ENCODE data around the gene FBXO39.
"Not testable (repeated sequence)": the region's sequence is repeated elsewhere in the genome, so short reads cannot be mapped to it uniquely, and the experiment has no call there.

FBXO39 gene

DNA sequence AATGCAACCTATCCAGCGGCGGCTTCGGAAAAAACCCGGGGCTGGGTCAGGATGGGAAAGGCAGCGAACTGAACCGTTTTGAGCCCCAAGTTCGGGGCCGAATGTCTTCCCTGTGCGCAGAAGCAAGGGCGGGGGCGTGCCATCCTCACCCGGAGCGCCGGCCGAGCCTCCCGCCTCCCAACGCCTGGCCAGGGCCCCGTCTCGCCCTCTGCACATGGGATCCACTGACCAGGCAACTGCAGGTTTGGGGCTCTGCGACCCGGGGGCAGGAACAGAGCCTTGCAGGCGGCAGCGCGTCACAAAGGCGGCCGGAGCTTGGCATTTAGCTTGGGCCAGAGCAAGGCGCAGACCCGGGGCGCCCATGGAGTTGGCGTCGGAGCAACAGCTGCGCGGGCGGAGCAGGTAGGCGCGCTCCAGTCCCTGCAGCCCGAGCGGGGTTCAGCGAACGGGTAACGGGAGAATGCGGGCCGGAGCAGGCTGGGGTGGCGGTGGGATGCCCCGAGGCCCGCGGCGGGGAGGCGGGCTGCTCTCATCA lies at the start of gene FBXO39:
Gene FBXO39, plus strand, starts transcription at position 345 of the 535 bp plus-strand sequence. CDS start 3,654 bp downstream, outside the sequence.
- DNase-seq (ENCODE audit: low spot score): no peak

DNA sequence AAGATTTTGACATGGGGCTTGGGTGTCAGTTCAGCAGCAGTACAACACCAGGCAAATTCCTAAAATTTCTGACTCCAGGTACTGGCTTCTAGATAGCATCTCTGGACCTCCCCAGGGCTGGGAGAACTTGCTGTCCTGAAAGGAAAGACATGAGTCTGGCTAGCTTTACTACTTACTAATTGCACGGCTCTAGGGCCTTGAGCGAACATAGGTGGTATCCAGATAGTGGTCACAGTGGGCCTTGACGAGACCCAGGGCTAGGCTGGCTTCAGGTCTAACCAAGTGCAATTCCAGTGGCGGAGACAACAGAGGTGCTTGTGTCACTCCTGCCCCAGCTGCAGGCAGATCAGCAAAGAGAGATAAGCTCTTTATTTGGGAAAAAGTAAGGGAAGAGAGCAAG lies 46.5 kb upstream of the FBXO39 start:
- DNase-seq (ENCODE audit: low spot score): no peak

DNA sequence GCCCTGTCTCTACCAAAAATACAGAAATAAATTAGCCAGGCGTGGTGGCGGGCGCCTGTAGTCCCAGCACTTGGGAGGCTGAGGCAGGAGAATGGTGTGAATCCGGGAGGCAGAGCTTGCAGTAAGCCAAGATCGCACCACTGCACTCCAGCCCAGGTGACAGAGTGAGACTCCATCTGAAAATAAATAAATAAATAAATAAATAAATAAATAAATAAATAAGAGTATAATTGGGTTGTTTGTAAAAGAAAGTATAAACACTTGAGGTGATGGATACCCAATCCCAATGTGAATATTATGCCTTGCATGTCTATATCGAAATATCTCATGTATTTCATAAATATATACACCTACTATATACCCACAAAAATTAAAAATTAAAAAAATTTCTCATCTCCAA lies 29.4 kb upstream of the FBXO39 start:
- not testable (repeated sequence) for DNase-seq (ENCODE audit: low spot score)

DNA sequence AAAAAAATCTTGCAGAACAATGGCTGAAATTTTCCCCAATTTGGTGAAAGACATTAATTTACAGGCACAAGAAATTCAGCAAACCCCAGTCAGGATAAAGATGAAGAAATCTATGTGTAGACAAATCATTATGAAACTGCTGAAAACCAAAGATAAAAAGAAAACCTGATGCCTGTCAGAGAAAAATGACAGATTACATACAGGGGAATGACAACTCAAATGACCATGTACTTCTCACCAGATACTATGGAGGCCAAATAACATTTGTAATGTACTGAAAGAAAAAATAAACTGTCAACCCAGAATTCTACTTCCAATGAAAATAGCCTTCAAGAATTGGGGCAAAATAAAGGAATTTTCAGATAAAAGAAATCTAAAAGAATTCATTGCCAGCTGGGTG lies 27.4 kb upstream of the FBXO39 start:
- no peak for DNase-seq (ENCODE audit: low spot score)

DNA sequence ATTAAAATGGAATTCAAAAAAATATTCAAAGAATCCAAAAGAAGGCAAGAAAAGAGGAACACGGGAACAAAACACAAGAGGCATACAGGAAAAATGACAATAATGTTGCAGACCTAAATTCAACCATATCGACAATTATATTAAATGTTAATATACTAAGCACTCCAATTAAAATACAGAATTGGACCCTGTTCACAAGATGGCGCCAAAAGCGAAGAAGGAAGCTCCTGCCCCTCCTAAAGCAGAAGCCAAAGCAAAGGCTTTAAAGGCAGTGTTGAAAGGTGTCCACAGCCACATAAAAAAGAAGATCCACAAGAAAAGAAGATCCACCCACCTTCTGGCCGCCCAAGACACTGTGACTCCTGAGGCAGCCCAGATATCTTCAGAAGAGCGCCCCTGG lies 26.5 kb upstream of the FBXO39 start:
- DNase-seq (ENCODE audit: low spot score): no peak

DNA sequence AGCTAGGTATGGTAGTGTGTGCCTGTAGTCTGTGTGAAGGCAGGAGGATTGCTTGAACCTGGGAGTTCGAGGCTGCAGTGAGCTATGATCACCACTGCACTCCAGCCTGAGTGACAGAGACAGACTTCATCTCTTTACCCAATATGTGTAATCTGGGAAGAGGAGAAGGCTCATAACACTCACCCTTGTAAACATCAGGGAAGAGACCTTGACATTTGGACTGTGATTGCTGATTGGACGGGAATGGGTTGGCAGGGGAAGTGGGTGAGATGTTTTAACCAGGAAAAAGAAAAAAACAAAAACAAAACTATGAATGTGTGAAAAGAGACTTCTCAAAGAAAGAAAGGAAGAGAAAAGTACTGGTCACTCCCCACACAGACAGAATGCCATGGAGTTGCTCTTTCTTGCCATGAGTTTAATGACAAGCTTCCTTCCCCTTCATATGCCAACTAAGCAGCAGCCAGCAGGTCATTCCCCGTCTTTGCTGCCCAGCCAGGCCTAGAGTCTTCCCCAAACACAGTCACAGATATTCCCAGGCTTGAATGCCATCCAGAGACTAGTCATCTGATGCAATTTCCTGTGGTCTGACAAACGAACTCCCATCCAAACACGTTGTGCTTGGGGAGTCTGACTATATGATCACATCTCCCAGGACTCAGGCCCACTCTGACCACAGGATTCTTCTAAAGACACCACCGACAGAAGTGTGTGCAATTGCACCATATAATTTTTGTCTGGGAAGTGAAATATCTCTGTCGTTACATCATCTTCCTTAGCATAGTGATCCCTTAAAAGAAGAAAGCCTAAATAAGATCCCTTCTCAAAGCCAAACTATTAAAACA lies 23.7 kb upstream of the FBXO39 start:
- peak; percentile 98 for DNase-seq (ENCODE audit: low spot score)

DNA sequence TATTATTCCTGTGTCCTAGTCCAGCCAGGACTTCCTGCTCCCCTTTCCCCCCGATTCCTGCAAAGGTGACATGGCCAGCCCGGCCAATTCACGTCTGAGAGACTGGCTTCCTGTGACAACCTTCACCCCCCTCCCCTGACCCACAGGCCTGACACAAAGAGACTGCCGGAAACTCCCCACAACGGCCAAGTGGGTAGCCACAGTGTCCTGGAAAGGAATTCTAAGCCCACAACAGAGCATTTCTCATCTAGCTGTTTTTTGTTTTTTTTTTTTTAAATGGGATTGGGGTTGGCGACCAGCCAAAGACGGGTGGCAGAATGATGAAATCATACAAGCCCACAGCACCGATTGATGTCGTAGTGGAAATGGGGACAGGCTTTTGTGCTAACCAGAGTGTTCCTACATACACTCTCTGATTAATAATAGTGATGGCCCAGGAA lies 23.0 kb upstream of the FBXO39 start:
- peak; percentile 93 for DNase-seq (ENCODE audit: low spot score)

DNA sequence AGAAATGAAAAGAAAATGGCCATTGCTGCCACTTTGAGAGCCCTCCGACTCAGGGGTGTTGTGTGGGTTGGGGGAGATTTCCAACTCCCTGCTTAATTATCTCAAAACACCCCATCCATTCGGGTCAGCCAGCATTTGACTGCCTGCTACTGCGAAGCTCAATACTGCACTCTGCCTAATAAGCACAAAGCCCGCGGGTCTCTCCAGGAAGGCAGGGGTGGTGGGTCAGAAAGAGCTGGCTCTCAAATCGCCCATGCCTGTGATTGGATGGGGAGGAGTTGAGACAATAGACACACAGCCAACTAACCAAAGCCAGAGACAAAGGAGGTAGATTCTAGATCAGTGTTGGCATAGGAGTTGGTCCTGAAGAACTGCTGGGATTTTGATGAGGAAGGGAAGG lies 22.5 kb upstream of the FBXO39 start:
- DNase-seq (ENCODE audit: low spot score): peak; percentile 52

DNA sequence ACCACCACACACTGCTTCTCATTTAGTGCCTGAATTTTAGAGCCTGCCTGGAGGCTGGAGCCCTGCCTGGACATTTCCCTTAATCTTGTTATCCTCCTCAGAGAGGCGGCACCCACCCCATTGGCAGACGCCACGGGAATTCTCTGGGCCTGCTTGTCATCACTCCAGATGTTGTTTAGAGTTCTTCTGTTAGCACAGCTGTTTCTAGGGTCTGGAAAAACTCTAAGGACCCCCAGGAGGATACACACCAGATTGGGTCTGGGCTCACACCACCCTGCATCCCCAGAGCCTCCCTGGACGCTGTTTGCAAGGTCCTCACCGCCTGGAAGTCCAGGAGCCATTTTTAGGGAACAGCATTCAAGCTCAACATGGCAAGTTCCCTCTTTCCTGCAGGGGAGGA lies 20.7 kb upstream of the FBXO39 start:
- no peak for DNase-seq (ENCODE audit: low spot score)

DNA sequence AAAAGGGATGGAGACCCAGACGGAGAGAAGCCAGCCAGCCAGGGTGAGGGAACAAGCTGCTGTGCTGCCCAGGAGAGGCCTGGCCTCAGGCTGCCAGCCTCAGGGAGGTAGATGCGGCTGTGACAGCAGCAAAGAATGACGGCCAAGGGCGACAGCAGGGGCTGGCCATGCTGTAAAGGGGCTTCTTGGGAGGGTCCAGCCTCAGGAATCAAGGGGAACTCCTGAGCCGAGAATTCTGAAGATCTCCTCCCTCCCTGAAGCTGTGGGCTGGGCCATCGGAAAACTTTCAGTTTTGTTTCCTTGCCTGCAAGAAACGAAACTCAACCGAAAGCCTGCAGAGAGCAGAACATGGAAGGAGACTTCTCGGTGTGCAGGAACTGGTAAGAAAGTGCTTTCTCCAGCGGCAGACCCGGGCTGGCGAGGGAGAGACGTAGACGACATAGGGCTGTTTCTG lies 20.3 kb upstream of the FBXO39 start, which contains the start of gene XAF1:
Gene XAF1, plus strand, starts transcription at position 316 of the 454 bp plus-strand sequence. Its CDS starts 33 bp downstream, at position 349.
- DNase-seq (ENCODE audit: low spot score): peak; percentile 31

DNA sequence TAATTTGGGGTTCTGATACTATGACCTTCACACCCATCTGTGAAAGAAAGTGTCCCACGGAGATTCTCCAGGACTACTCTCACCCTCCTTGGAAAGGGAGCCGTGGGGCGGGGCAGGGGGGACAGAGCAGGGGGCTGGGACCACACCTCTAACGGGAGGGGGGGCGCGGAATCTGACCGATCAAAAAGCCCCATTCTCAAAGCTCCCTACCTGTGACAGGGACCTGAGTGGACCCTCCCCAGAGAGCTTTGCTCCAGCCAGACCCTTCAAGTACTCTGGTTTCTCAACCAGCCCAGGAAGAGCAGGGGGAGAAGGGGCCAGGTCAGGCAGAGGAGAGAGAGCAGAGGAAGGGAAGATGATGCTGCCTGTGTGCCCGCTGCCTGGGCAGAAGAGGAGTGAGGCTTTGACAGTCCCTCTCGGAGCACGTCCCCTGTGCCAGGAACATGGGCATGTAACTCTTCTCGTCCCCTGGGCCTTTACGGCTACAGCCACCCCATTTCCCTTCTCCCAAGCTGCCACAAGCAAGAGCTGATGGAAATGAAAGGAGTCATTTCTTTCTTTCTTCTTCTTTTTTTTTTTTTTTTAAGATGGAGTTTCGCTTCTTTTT lies 19.5 kb upstream of the FBXO39 start:
- DNase-seq (ENCODE audit: low spot score): no peak

DNA sequence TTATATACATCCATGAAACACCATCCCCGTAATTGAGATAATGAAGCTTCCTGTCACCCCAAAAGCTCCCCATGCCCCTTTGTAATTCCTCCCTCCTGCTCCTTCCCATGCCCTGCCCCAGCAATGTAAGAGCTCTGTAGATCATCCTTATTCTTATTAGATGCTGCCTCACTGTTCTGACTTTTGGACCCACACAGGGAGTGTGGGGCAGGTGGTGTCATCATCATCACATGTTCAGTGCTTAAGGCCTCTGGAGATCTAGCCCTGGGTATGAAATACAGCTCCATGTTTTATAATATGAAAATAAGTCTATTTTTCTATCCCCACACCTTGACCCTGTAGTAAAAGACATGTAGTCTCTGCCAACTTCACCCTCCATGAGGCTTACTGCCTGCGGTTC lies 18.3 kb upstream of the FBXO39 start:
- DNase-seq (ENCODE audit: low spot score): no peak

DNA sequence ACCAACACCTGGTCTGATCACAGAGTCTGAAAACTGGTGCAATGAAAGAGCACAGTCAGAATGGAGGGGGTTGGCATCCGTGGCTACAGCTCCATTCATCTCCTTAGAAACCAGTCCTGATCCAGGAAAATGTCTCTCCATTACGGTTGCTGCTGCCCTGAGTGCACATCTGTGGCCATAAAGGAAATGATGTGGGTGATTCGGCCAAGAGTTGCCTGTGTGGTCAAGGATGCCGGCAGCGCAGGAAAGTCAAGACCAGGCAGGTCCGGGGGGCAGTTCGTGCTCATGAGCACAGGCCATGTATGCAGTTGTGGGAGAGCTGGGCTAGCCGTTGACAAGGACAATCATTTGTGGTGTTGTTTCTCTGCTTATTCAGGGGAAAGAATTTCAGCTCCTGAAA lies 14.2 kb upstream of the FBXO39 start:
- no peak for DNase-seq (ENCODE audit: low spot score)

DNA sequence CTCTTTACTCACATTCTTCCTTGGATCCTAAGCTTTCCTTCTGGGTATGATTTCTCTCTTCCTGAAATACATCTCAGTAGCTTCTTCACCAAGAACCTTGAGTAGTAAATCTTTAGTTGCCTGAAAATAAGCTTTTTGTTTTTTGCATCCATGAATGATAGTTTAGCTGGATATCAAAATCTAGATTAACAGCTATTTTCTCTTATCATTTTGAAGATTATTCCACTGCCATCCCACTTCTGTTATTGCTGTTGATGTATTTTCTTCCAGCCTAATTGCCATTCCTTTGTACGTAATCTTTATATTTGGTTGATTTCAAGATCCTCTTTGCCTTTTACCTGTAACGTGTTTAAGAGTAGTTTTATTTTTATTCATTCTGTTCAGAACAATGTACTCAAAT lies 7.6 kb upstream of the FBXO39 start:
- no peak for DNase-seq (ENCODE audit: low spot score)

DNA sequence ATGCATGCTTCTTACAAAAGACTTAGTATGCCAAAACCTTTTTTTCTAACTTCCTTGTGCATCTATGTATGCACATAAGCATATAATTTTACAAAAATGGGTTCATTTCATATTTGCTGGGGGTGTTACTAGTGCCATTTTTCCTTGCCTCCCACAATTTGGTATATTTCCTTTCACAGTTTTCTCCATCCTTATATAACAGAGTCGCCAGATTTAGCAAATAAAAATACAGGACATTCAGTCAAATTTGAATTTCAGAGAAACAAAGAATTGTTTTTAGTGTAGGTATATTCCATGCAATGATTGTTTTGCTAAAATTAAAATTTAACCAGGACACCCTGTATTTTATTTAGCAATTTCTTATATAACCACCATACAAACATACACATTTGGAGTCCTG lies 4.0 kb upstream of the FBXO39 start:
- no peak for DNase-seq (ENCODE audit: low spot score)

DNA sequence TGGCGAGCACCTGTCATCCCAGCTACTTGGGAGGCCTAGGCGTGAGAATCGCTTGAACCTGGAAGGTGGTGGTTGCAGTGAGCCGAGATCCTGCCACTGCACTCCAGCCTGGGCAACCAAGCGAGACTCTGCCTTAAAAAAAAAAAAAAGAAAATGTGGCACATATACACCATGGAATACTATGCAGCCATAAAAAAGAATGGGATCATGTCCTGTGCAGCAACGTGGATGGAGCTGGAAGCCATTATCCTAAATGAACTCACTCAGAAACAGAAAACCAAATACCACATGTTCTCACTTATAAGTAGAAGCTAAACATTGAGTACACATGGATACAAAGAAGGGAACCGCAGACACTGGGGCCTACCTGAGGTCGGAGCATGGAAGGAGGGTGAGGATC lies 1.1 kb upstream of the FBXO39 start:
- not testable (repeated sequence) for DNase-seq (ENCODE audit: low spot score)

DNA sequence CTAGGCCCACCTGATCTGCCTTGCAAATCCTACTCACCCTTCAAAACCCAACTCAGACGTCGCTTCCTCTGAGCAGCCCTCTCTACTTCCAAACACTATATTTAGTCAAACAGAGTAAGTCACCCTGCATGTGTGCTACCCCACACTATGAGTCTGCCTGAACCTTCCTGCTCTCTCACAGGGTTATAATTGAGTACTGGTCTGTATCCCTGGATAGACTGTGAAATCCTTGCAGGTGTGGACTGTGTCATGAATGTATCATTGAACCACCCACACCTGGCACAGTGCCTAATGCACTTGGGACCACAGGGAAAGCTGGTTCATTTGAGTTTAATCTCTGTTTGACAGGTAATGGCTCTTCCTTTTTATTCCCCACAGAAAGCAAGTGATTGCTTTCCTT lies 3.4 kb downstream of the FBXO39 start:
- DNase-seq (ENCODE audit: low spot score): no peak

DNA sequence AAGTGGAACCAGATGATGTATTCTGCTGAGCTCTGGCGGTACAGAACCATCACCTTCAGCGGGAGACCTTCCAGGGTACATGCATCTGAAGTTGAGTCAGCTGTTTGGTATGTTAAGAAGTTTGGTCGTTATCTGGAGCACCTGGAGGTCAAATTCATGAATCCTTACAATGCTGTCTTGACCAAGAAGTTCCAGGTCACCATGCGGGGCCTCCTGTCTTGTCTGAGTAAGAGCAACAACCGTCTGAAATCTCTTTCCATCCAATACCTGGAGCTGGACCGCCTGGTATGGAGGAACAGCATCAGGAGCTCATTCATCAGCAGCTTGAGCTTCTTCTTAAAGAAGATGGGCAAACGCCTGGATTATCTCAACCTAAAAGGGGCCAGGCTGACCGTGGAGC lies 4.0 kb downstream of the FBXO39 start:
- DNase-seq (ENCODE audit: low spot score): no peak

DNA sequence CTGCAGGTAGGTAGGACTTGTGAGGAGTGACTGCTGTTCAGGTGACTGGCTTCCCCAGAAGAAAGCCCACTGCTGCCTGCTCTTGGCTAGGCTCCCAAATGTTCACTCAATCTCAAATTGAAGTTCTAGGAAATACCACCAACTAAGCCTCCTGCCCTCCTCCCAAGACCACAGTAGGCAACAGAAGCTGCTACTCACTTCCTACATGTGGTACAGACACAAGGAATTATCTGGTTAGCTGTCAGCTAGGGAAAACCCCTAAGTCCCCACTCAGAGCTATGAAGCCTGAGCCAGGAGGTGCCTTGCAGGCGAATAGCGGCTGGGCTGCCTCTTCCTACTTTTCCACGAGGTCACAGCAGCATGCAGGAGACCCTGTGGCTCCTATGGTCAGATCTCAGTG lies 4.9 kb downstream of the FBXO39 start:
- no peak for DNase-seq (ENCODE audit: low spot score)

DNA sequence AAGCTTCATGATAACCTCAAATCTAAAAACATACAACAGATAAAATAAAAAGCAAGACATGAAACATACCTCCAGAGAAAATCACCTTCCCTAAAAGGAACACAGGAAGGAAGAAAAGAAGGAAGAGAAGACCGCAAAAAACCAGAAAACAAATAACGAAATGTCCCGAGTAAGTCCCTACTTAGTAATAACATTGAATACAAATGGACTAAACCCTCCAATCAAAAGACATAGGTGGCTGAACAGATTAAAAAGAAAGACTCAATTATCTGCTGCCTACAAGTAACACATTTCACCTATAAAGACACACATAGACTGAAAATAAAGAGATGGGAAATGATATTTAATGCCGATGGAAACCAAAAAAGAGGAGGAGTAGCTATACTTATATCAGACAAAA lies 6.2 kb downstream of the FBXO39 start:
- no peak for DNase-seq (ENCODE audit: low spot score)

DNA sequence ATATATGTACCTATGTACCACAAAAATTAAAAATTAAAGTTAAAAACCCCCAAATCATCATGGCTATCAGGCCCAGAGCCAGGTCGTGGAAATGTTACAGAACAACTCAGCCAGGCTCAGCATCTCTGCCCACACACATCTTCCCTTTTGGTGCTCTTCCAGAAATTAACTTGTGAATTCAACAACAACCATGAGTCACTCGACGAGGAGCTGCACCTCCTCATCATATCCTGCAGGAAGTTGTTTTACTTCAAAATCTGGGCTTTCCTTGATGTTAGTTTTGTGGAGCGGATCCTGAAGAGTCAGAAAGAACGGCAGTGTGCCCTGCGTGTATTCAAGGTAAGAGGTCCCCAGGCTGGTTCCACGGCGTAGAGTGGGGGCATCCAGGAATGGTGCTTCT lies 10.6 kb downstream of the FBXO39 start:
- DNase-seq (ENCODE audit: low spot score): peak; percentile 62

DNA sequence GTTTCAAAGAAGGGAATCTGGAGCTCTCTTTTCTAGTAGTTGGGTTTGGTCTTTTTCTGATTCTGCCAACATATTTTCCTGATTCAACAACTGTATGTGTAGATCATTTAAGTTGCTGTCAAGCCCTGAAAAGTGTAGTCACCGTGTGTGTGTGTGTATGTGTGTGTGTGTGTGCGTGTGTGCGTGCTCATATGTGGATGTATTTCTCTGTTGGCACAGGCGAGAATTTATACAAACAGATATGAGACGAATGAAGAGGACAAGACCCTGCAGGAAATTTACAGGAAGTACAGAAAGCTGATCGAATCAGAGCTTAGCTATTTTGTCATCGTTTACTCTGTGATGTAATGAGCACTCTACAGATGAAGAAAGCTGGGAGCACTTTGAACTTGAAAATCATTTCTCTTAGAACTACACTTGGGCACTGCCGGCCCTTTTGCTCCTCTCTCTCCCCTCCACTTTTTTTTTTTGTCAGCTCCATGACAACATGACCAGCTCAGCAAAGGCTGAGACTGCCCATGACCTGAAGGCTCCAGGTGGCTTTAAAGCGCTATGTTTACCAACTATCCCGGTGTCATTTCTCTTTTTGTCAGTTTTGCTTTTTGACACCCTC lies 11.2 kb downstream of the FBXO39 start:
- DNase-seq (ENCODE audit: low spot score): no peak

DNA sequence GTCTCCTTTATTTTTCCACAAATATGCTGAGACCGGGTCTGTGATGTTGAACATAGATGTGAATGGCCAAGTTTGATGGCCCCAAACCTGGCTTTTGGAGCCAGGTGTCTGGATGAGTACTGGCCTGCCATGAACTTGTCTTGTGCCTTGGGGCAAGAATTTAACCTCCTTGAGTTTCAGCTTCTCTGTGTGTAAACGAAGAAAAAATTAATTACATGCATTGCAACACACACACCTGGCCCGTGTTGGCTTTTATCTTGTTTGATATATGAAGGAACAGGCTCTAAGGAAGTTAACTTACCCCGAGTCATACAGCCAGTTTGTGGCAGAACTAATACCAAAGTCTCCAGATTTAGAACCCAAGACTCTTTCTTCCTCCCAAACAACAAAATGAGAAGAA lies 13.1 kb downstream of the FBXO39 start:
- no peak for DNase-seq (ENCODE audit: low spot score)

All from kidney capillary endothelial cell (primary cell).